Activated T-cell treated with anti-CD3 and anti-CD28 coated beads, Interleukin-2, amount 50 U/mL, for 4 hours (primary cell): ENCODE results near the gene PLXDC2. TPM values are rescaled to one million over a fixed set of nuclear protein-coding genes. Genes with fewer than 3 reads are reported as not detected.

Source experiments
- ATAC-seq, 2 donors: fragments of 200-7000 bp; cut with Tn5 transposase; one replicate each; pipeline ENCODE4 v1.10.0; 2021
- DNase-seq: peaks from one replicate; pipeline ENCODE4 v3.0.0-alpha.2; 2020
- H3K27me3 Mint-ChIP-seq: one replicate; pipeline ENCODE4 v1.8.0; 2021; ENCODE audit warnings: low read depth, mixed read lengths
- H3K36me3 Mint-ChIP-seq: one replicate; pipeline ENCODE4 v1.8.0; 2022; ENCODE audit warnings: mixed read lengths; ENCODE audit not compliant: insufficient read depth
- H3K4me1 Mint-ChIP-seq: one replicate; pipeline ENCODE4 v1.8.0; 2021; ENCODE audit warnings: low read depth, mixed read lengths
- H3K4me3 Mint-ChIP-seq: one replicate; pipeline ENCODE4 v1.8.0; 2021; ENCODE audit warnings: mild to moderate bottlenecking, moderate library complexity, mixed read lengths
- H3K9me3 Mint-ChIP-seq: one replicate; pipeline ENCODE4 v1.8.0; 2021; ENCODE audit warnings: mixed read lengths
- total RNA-seq, 3 donors: library from RNA; stranded (reverse); gene quantifications; one replicate each; pipeline ENCODE4 v1.2.1, GENCODE V29; 2021

The PLXDC2 gene
- total RNA-seq, 3 donors from 2014 or later = 0.08 to 0.21 (median 0.16) TPM

DNA sequence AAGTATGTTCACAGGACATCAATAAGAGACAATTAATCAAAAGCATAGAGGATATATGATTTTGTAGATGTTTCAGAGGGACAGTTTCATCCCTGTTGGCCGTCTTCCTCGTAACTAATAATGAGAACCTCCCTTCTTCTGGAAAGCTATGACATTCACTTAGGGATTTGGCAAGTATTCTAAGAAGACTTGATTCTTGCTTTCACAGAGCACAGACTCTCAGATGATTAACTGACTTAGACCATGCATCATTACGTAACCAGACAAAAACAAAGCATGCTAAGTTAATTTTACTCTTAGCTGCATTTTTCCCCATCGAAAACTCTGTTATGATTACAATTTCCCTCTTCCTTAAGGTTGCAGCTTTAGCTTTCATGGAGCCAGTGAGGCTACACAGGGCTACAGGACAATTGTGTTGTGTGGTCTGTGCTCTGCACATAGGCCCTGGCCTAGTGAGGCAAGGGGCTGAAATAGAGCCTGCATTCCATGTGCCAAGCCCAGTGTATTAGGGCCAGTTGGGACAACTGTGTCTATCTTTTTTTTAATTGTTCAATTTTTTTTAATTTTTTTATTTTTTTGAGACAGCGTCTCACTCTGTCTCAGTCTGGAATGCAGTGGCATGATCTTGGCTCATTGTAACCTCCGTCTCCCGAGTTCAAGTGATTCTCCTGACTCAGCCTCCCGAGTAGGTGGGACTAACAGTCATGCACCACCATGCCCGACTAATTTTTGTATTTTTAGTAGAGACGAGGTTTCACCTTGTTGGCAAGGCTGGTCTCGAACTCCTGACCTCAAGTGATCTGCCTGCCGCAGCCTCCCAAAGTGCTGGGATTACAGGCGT, 105.3 kb downstream of the PLXDC2 start:
- DNase-seq (no peak), ATAC-seq (no peak)
- H3K36me3 Mint-ChIP-seq = no peaks in the 10 kb centered on the region
- H3K4me3 Mint-ChIP-seq = no peak overlapping the region
- H3K27me3 Mint-ChIP-seq = no peaks in the 10 kb centered on the region
- no peaks in the 10 kb centered on the region for H3K4me1 Mint-ChIP-seq
- H3K9me3 Mint-ChIP-seq = peaks cover 4% of the 10 kb centered on the region

DNA sequence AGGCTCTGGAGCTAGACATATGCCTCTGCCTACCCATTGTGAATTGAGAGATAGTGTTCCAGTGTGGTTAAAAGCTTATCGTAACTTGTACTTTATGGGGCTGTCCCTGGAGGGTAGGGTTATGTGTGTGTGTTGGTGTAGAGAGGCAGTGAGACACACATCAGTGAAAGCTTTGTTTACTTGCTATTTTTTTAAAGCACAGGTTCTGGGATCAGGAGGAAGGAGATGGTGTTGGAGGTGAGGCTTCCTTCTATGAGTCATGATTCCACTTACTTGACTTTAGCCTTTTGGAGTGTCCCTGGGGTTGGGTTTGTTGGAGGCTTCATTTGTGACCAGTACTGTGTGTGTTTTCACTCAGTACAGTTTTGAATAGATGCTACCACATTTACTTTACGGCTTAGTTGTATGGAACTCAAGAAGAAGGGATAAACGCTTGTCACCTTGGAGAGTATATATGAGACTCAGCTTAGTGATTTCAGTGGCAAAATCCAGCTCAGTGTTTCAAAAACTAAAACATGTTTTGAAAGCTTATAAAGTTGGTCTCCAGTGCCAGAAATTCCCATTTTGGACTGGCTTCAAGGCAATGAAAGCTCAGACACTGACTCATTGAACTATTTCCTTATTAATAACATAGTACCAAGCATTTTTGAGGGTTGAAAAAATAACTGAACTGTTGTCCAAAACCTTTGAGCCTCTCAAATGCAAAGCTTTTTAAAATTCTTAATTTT, 106.2 kb downstream of the PLXDC2 start:
- H3K4me3 Mint-ChIP-seq = no peak overlapping the region
- H3K36me3 Mint-ChIP-seq = no peaks in the 10 kb centered on the region
- H3K27me3 Mint-ChIP-seq = no peaks in the 10 kb centered on the region
- no peak for ATAC-seq
- DNase-seq = no peak
- peaks cover 4% of the 10 kb centered on the region for H3K9me3 Mint-ChIP-seq
- no peaks in the 10 kb centered on the region for H3K4me1 Mint-ChIP-seq

DNA sequence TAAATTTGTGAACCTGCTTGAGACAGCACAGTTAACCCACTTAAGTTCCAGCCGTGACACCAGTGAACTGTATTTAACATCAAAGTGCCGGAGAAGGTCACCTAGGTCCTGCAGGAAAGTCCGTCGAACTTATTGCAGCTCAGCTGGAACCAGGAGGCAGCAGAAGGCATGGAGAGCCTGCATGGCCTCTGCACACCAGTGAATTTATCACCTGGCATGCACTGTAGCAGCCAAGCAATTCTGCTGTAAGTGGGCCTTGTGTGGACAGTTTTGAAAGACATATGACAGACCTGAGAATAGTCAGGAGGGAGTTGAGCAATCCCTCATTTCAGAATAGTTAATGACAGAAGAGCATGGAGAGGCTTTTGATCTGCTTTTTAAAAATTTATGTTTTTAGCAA, 108.8 kb downstream of the PLXDC2 start:
- Mint-ChIP-seq H3K9me3 (peaks cover 4% of the 10 kb centered on the region), H3K4me1 (no peaks in the 10 kb centered on the region), H3K4me3 (no peak overlapping the region), H3K27me3 (no peaks in the 10 kb centered on the region), H3K36me3 (no peaks in the 10 kb centered on the region)
- no peak for ATAC-seq
- no peak for DNase-seq

DNA sequence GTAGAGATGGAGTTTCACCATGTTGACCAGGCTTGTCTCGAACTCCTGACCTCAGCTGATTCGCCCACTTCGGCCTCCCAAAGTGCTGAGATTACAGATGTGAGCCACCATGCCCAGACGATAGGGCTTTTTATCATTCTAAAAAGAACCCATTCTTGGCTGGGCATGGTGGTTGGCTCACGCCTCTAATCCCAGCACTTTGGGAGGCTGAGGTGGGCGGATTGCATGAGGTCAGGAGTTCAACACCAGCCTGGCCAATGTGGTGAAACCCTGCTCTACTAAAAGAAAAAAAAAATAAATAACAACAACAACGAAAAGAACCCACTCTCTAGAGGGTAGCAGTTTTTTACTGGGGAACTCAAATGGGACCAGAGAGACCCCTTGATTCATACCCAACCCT, 112.7 kb downstream of the PLXDC2 start:
- Mint-ChIP-seq H3K4me3 (no peak overlapping the region), H3K4me1 (no peaks in the 10 kb centered on the region), H3K9me3 (peaks cover 7% of the 10 kb centered on the region), H3K36me3 (no peaks in the 10 kb centered on the region), H3K27me3 (no peaks in the 10 kb centered on the region)
- DNase-seq = no peak
- ATAC-seq = no peak

DNA sequence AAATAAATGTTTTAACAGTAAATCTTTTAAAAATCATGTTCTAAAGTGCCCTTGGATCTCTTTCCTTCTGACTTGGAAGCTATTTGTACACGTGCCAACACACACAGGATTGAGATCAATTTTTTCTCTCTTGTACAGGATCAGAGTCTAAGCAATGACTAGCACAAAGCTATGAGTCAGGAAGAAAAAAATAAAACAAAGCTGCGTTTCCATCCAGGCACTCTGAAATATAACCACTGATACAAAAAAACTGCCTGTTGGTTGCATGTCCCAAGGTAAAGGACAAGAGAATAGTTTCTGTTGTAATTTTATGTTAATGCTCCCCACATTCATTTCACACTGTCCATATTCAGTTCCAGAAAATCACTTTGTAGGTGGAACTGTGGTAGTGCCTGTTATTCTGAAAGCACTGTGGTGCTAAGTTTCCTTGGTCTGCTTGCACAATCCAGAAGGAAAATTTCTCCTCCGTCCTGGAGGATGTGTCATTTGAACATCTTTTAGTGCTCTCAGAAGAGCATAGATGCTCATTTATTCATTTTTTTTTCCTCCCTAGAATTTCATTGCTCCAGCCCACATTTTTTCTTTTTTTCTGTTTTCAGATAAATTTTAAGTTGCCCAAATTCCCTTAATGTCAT, 113.4 kb downstream of the PLXDC2 start:
- H3K27me3 Mint-ChIP-seq = no peaks in the 10 kb centered on the region
- no peaks in the 10 kb centered on the region for H3K4me1 Mint-ChIP-seq
- H3K36me3 Mint-ChIP-seq = no peaks in the 10 kb centered on the region
- DNase-seq (no peak), ATAC-seq (no peak)
- no peak overlapping the region for H3K4me3 Mint-ChIP-seq
- peaks cover 4% of the 10 kb centered on the region for H3K9me3 Mint-ChIP-seq

DNA sequence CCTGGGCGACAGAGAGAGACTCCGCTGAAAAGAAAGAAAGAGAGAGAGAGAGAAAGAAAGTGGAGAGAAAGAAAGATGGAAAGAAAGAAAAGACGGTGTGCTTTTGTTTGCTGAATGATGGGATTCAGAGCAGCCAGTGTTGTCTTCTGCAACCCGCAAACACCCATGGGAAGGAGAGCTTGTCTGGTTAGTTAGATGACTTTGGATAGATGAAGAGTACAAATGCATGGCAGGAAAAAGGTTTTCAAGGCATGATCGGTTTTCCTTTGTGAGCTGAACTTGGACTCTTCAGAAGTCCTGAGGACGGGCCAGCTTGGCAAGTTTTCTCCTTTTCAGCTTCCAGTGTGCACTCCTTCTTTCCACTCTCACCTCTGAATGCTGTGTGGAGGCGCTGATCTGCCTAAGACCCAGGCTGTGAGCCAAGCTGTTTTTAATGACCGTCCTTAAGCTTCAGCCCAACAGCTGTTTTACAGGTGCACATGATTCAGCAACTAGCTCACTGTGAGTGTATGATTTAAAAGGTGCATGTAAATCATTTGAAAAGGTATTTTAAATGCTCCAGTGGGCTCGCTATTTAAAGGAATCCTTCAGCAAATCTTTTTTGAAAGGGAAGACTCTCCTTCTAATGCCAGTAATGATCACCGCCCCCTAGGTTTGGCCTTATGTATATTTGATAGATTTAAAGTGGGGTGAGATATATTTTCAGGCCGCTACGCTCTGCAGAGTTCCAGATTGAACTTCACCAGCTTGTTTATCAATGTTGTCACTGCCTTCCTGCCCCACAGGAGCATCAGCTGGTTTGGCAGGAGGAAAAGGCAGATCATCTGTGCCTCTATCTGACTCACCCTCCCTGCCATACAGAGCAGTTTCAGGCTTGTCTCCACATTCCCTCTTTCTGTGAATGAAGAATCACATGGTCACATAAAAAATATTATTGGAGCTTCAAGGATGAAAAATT, 115.0 kb downstream of the PLXDC2 start:
- Mint-ChIP-seq H3K4me3 (no peak overlapping the region), H3K27me3 (no peaks in the 10 kb centered on the region), H3K4me1 (no peaks in the 10 kb centered on the region), H3K9me3 (peaks cover 4% of the 10 kb centered on the region), H3K36me3 (no peaks in the 10 kb centered on the region)
- ATAC-seq (no peak), DNase-seq (no peak)

DNA sequence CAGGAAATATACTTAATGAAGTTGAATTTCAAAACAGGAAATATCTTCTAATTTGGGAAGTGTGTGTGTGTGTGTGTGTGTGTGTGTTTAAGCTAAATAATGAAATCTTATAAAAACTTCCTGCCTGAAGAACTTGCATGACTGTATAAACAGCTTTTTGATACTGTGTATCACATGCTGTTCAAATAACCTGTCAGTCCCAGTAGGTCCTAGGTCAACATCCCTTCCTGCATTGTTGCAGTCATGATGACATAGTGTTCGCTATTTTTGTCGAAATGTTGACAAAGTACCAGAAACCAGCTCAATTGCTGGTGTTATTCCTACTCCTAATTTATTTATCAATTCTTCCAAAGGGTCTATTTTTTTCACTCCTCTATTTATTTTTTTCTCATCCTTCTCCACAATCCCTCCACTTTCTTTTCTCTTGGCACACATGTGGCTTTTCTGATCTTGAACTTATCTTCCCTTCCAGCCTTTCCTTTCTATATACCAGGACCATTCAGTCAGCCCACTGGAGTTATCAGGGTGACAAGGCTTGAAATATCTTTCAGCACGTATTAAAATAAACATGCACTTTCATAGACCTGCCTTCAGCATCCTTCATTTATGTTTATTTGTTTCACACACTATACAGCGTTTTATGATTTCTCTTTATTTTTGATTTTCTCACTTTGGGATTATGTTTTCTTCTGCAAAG, 115.8 kb downstream of the PLXDC2 start:
- H3K36me3 Mint-ChIP-seq = no peaks in the 10 kb centered on the region
- no peak overlapping the region for H3K4me3 Mint-ChIP-seq
- ATAC-seq = no peak
- no peak for DNase-seq
- H3K9me3 Mint-ChIP-seq = peaks cover 4% of the 10 kb centered on the region
- H3K4me1 Mint-ChIP-seq = no peaks in the 10 kb centered on the region
- H3K27me3 Mint-ChIP-seq = no peaks in the 10 kb centered on the region

DNA sequence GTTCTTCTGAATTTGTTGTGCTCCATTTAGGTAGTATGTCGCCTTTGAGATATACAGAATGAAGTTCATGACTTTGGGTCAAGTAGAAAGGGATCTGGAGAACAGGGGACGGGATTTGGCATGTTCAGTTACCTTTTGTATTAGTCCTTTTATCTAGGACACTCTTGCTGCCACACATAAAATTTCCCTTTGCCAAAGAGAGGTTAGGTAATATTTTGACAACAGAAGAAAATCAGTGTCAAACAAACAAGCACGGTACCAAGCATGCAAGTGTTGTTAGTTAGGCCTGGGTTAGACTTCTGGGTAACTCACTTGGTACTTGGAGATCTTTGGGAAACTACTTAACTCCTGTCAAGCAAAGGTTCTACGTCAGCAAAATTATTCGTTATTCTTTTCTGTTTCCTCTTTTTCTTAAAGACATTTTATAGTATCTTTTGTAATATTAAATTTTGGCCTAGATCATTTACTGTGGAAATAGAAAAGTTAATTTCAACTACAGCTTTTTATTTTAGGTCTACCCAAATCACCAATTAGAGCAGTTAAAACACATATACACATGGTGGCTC, 116.7 kb downstream of the PLXDC2 start:
- Mint-ChIP-seq H3K27me3 (no peaks in the 10 kb centered on the region), H3K4me3 (no peak overlapping the region), H3K4me1 (no peaks in the 10 kb centered on the region), H3K9me3 (peaks cover 4% of the 10 kb centered on the region), H3K36me3 (no peaks in the 10 kb centered on the region)
- DNase-seq (no peak), ATAC-seq (no peak)

DNA sequence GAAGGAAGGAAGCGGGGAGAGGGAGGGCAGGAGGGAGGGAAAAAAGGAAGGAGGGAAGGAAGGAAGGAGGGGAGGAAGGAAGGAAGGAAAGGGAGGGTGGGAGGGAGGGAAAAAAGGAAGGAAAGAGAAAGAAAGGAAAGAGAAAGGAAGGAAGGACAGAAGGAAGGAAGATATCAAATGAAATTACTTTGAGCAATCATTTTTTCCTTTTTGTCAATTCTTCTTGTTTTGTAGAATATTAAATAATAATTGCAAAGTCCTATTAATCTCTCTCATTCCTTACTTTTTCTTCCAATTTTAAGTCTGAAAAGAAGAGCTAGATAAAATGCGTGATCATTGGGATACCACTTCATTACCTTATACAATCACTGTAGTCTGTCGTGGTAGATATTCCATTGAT, 117.5 kb downstream of the PLXDC2 start:
- Mint-ChIP-seq H3K9me3 (peaks cover 4% of the 10 kb centered on the region), H3K36me3 (no peaks in the 10 kb centered on the region), H3K4me3 (no peak overlapping the region), H3K4me1 (no peaks in the 10 kb centered on the region), H3K27me3 (no peaks in the 10 kb centered on the region)
- ATAC-seq = no peak
- DNase-seq = no peak

DNA sequence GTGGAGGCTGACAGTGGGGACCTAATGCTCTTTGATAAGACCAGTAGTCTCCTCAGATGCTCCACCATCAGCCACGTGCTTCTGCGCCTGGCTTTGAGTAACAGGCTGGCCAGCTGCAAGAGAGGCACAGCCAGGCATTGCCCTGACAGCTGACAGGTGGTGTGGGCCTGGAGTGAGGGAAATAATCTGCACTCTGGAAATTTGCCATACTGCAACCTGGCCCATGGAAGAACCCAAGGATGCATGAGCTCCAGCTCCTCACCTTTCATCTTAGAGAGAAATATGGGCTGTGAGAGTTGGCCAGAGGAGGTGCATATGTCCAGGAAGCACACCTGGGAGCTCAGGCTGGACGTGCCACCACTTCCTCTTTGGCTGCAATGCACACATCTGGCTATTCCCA, 118.9 kb downstream of the PLXDC2 start:
- no peak for ATAC-seq

DNA sequence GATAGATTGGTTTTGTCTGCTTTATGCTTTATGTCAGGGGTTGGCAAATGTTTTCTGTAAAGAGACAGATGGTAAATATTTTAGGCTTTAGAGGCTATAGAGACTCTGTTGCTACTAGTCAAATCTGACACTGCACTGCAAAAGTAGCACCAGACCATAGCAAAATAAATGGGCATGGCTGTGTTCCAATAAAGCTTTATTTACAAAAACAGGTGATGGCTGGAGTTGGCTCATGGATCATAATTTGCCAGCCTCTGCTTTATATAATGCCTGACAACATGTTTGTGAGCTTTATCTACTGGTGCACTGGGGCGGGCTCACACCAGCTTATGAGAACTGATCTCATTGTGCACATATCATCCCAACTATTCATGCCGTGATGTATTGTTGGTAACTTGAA, 120.1 kb downstream of the PLXDC2 start:
- Mint-ChIP-seq H3K36me3 (no peaks in the 10 kb centered on the region), H3K4me3 (no peak overlapping the region), H3K4me1 (no peaks in the 10 kb centered on the region), H3K9me3 (peaks cover 4% of the 10 kb centered on the region), H3K27me3 (no peaks in the 10 kb centered on the region)
- ATAC-seq (no peak), DNase-seq (no peak)

More for the DNA sequence above, 118.9 kb downstream of the PLXDC2 start:
- H3K36me3 Mint-ChIP-seq = no peaks in the 10 kb centered on the region
- no peak for DNase-seq
- H3K9me3 Mint-ChIP-seq = peaks cover 4% of the 10 kb centered on the region
- no peaks in the 10 kb centered on the region for H3K27me3 Mint-ChIP-seq
- no peak overlapping the region for H3K4me3 Mint-ChIP-seq
- H3K4me1 Mint-ChIP-seq = no peaks in the 10 kb centered on the region

DNA sequence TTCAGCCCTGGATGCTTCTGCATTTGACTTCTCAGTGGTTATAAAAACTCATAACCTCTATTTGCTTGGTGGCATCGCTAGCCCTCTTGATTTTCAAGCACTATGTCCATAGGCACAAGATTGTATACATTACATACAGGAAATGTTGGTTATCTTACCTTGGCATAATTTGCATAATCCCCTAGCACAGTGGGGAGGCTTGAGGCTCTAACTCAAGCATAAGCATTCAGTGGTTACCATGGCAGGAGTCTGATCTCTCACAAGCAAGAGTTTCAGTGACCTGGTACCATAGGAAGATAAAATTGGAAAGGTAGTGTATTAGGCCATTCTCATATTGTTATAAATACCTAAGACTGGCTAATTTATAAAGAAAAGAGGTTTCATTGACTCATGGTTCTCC, 121.8 kb downstream of the PLXDC2 start:
- Mint-ChIP-seq H3K4me1 (no peaks in the 10 kb centered on the region), H3K4me3 (no peak overlapping the region), H3K27me3 (no peaks in the 10 kb centered on the region), H3K9me3 (no peaks in the 10 kb centered on the region), H3K36me3 (no peaks in the 10 kb centered on the region)
- no peak for ATAC-seq
- DNase-seq = no peak

DNA sequence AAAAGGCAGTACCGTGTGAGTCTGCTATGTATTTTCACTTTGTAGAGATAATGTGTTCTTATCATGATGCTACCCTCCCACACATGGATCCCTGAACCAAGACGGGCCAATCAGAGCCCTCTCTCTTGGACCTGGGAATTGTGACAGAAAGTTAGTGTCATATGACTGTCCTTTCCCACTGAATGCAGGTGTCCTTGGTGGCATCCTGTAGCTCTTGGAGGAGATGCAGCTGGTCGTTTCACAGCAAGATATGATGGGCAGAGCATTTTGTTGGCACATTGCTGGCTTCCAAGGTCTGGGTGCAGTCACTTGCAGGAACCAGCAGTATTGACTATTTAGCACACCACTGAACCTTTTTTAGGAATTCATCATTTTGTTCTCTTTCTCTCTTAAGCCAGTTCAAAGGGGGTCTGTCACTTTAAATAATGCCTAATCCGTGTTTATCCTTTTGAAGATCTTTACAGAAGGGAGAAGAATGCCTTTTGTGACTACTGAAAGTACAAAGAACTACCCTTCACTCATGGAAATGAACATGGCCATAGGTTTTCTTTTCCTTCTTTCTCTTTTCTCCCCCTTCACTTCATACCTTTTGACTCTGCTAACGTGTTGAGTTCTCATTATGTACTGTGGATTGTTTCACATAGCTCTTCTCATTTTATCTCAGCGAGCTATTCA, 125.1 kb downstream of the PLXDC2 start:
- Mint-ChIP-seq H3K9me3 (no peaks in the 10 kb centered on the region), H3K4me3 (no peak overlapping the region), H3K27me3 (no peaks in the 10 kb centered on the region), H3K4me1 (no peaks in the 10 kb centered on the region), H3K36me3 (no peaks in the 10 kb centered on the region)
- no peak for ATAC-seq
- no peak for DNase-seq
